ENCODE results near the gene RCOR2. TPM values are rescaled to one million over a fixed set of nuclear protein-coding genes. Genes with fewer than 3 reads are reported as not detected.
A peak's percentile ranks its signal among the peaks of the same experiment; 100 is the strongest.

The RCOR2 gene
- total RNA-seq, 4 donors from 2014 or later, result 0.64 to 0.82 TPM; not detected in 2

- DNase-seq, result no peak
- Histone ChIP-seq H3K27me3 (no peaks in the 10 kb centered on the region), H3K36me3 (no peaks in the 10 kb centered on the region), H3K4me3 (no peak overlapping the region), H3K27ac (peak overlapping the region; percentile 74 to 85 (median 82)), H3K9me3 (no peaks in the 10 kb centered on the region), H3K4me1 (peaks cover 44 to 67% (median 53%) of the 10 kb centered on the region in 4 donors)
- intact Hi-C loops (cut with DNase I; ENCODE audit: low total_unique reads) (no loop called here), in situ Hi-C loops (cut with MboI; ENCODE audit: low pct_ligation_motif_present in 1 of 4, low pct_unique_long_range_greater_than_20kb in 1 of 4, low sequenced_read_pairs in 3 of 4) (no loop called here)
- TF ChIP-seq POLR2AphosphoS5 (IDR thresholded peaks at IDR 0.05), result no peak
- 33 to 69% methylated on average over 1 to 5 of the region's 5 CpGs for WGBS, 2 donors (ENCODE audit: low coverage in 1 of 2)
These were observed 43.7 kb downstream of the RCOR2 start for GRCh38 chr11:63873311-63873710.

- no peaks in the 10 kb centered on the region for H3K36me3 ChIP-seq
- intact Hi-C loops (cut with DNase I; ENCODE audit: low total_unique reads), result no loop called here
- in situ Hi-C loops (cut with MboI; ENCODE audit: low pct_ligation_motif_present in 1 of 4, low pct_unique_long_range_greater_than_20kb in 1 of 4, low sequenced_read_pairs in 3 of 4), result no loop called here
- peak; percentile 45 for DNase-seq
- WGBS, 2 donors (ENCODE audit: low coverage in 1 of 2), result 32% methylated on average over 5 of the region's 5 CpGs; no CpG with 5 or more reads in 1 of the 2 donors
- peak overlapping the region; percentile 74 to 85 (median 82) for H3K27ac ChIP-seq
- peaks cover 44 to 71% (median 57%) of the 10 kb centered on the region in 4 donors for H3K4me1 ChIP-seq
- no peak for TF ChIP-seq EP300 (IDR thresholded peaks at IDR 0.05; ENCODE audit: low read depth)
- TF ChIP-seq, protein P1, sequence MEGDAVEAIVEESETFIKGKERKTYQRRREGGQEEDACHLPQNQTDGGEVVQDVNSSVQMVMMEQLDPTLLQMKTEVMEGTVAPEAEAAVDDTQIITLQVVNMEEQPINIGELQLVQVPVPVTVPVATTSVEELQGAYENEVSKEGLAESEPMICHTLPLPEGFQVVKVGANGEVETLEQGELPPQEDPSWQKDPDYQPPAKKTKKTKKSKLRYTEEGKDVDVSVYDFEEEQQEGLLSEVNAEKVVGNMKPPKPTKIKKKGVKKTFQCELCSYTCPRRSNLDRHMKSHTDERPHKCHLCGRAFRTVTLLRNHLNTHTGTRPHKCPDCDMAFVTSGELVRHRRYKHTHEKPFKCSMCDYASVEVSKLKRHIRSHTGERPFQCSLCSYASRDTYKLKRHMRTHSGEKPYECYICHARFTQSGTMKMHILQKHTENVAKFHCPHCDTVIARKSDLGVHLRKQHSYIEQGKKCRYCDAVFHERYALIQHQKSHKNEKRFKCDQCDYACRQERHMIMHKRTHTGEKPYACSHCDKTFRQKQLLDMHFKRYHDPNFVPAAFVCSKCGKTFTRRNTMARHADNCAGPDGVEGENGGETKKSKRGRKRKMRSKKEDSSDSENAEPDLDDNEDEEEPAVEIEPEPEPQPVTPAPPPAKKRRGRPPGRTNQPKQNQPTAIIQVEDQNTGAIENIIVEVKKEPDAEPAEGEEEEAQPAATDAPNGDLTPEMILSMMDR (IDR thresholded peaks at IDR 0.05), result no peak
- no peak for TF ChIP-seq POLR2A (IDR thresholded peaks at IDR 0.05)
- no peak for TF ChIP-seq POLR2AphosphoS5 (IDR thresholded peaks at IDR 0.05)
- no peaks in the 10 kb centered on the region for H3K27me3 ChIP-seq
- no peaks in the 10 kb centered on the region for H3K9me3 ChIP-seq
- H3K4me3 ChIP-seq, result peak overlapping the region in 1 of 4 donors; percentile 1
These were observed 44.2 kb downstream of the RCOR2 start for GRCh38 chr11:63872800-63873197.

- WGBS, 2 donors (ENCODE audit: low coverage in 1 of 2), result 10 to 19% methylated on average over 2 to 11 of the region's 11 CpGs
- peak; percentile 87 for DNase-seq
- intact Hi-C loops (cut with DNase I; ENCODE audit: low total_unique reads), result no loop called here
- peak overlapping the region; percentile 74 to 85 (median 82) for H3K27ac ChIP-seq
- no peaks in the 10 kb centered on the region for H3K36me3 ChIP-seq
- no peaks in the 10 kb centered on the region for H3K9me3 ChIP-seq
- H3K4me3 ChIP-seq, result peak overlapping the region in 1 of 4 donors; percentile 1
- peaks cover 44 to 77% (median 64%) of the 10 kb centered on the region in 4 donors for H3K4me1 ChIP-seq
- H3K27me3 ChIP-seq, result no peaks in the 10 kb centered on the region
- in situ Hi-C loops (cut with MboI; ENCODE audit: low pct_ligation_motif_present in 1 of 4, low pct_unique_long_range_greater_than_20kb in 1 of 4, low sequenced_read_pairs in 3 of 4), result no loop called here
- TF ChIP-seq EP300 (IDR thresholded peaks at IDR 0.05; ENCODE audit: low read depth) (no peak), POLR2AphosphoS5 (IDR thresholded peaks at IDR 0.05) (peak; percentile 42 to 79 (median 67))
- TF ChIP-seq, protein P1 (IDR thresholded peaks at IDR 0.05), result peak; percentile 34 to 71 (median 37)
These were observed 44.8 kb downstream of the RCOR2 start for GRCh38 chr11:63871962-63872799.

DNA sequence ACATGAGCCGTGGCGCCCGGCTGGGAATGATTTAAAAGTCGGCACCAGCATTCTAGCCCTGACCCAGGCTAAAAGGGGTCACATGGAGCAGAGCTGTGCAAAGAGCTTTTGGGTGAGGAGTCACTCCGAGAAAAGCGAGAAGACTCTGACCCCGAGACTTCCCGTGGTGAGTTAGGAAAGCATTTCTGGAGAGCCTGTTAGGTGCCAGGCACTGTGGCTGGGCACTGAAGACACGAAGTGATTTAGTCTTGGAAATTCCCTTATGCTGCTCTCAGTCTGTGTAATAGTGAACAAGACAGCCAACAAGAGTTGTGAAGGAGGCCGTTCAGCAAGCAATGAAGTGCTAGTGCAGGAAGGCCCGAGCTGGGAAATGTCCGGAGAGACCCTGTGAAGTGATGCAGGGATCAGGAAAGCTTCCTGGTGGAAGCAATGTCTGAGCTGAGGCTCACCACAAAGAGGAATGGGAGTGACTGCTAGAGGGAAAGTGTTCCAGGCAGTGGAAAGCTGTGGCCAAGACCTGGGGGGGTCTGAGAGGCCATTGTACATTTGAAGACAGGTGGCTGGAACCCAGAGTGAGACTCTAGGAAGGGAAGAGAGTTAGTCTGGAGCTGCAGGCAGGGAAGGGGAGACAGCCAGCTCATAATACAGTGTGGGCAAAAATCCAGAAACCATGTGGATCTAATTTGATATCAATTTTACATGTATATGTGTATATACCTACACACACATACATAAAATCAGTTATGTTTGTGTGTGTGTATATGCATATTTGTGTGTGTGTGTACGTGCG lies 46.4 kb downstream of the RCOR2 start:
- H3K4me3 ChIP-seq, result no peak overlapping the region
- no peaks in the 10 kb centered on the region for H3K27me3 ChIP-seq
- TF ChIP-seq EP300 (IDR thresholded peaks at IDR 0.05; ENCODE audit: low read depth), result no peak
- intact Hi-C loops (cut with DNase I; ENCODE audit: low total_unique reads) (no loop called here), in situ Hi-C loops (cut with MboI; ENCODE audit: low pct_ligation_motif_present in 1 of 4, low pct_unique_long_range_greater_than_20kb in 1 of 4, low sequenced_read_pairs in 3 of 4) (no loop called here)
- peaks cover 56 to 90% (median 80%) of the 10 kb centered on the region in 4 donors for H3K4me1 ChIP-seq
- H3K9me3 ChIP-seq, result no peaks in the 10 kb centered on the region
- no peaks in the 10 kb centered on the region for H3K36me3 ChIP-seq
- DNase-seq, result no peak
- WGBS, 2 donors (ENCODE audit: low coverage in 1 of 2), result 48% methylated on average over 14 of the region's 14 CpGs; no CpG with 5 or more reads in 1 of the 2 donors
- H3K27ac ChIP-seq, result peak overlapping the region; percentile 74 to 85 (median 79)

GRCh38 chr11:63869683-63870082 lies 47.3 kb downstream of the RCOR2 start:
- intact Hi-C loops (cut with DNase I; ENCODE audit: low total_unique reads) (no loop called here), in situ Hi-C loops (cut with MboI; ENCODE audit: low pct_ligation_motif_present in 1 of 4, low pct_unique_long_range_greater_than_20kb in 1 of 4, low sequenced_read_pairs in 3 of 4) (no loop called here)
- Histone ChIP-seq H3K27ac (peak overlapping the region; percentile 74 to 85 (median 79)), H3K4me1 (peaks cover 60 to 96% (median 85%) of the 10 kb centered on the region in 4 donors), H3K36me3 (no peaks in the 10 kb centered on the region), H3K9me3 (no peaks in the 10 kb centered on the region), H3K4me3 (no peak overlapping the region), H3K27me3 (no peaks in the 10 kb centered on the region)
- DNase-seq, result peak; percentile 61
- WGBS, 2 donors (ENCODE audit: low coverage in 1 of 2), result 60% methylated on average over 8 of the region's 8 CpGs; no CpG with 5 or more reads in 1 of the 2 donors
- TF ChIP-seq POLR2A (IDR thresholded peaks at IDR 0.05) (no peak), POLR2AphosphoS5 (IDR thresholded peaks at IDR 0.05) (no peak), EP300 (IDR thresholded peaks at IDR 0.05; ENCODE audit: low read depth) (no peak)
- TF ChIP-seq, protein P1 (IDR thresholded peaks at IDR 0.05), result no peak
